Measurements from ENCODE around the gene PAQR4. TPM values are rescaled to one million over a fixed set of nuclear protein-coding genes. Genes with fewer than 3 reads are reported as not detected.
A peak's percentile ranks its signal among the peaks of the same experiment; 100 is the strongest.

PAQR4 gene
- polyA plus RNA-seq, 3 donors: 6.3 to 14.2 (median 8.9) TPM

DNA sequence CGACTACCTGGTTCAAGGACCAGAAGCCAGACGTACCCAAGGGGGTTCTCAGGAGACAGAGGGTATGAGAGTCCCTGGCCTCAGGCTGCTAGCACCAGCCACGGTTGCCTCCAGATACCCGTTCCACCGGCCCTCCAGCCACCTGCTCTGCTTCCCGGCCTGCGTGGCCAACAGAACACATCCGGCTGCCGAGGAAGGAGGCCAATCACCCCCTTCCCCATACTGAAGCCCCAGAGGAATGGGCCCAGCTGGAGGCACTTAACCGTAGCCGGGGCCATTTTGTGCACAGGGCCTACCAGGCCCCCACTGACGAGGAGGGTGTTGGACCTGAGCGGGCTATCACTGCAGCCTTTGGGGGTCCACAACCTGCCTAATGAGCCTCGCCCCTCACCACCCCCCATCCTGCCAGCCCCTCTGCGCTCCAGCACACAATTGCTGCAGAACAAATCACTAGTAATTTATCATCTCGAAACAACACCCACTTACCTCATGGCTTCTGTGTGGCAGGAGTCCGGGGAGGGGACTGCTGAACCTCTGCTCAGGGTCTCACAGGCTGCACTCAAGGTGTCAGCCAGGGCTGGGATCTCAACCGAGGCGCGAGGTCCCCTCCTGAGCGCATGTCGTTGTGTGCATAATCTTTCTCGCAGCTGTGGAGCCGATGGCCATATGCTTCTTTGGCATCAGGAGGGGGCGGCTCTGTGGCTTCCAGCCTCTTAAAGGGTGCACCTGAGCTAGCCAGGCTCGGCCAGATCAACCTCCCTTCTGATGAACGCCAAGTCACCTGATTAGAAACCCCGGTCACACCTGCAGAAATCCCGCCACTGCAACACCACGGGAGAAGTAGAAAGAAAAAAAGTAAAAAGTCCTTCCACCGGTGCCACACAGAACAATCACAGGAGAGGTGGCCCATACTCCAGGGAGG lies 15.2 kb upstream of the PAQR4 start:
- Mint-ChIP-seq H3K9me3 (peaks cover 0 to 2% (median 0%) of the 10 kb centered on the region in 7 donors), H3K4me3 (no peak overlapping the region), H3K4me1 (peaks cover 12% of the 10 kb centered on the region), H3K27me3 (ENCODE audit: low read depth in 3 of 3) (peaks cover under 1 to 11% (median 6%) of the 10 kb centered on the region in 3 donors), H3K27ac (no peak overlapping the region), H3K36me3 (peaks cover 5 to 7% of the 10 kb centered on the region in 2 donors)
- Histone ChIP-seq H3K27me3 (ENCODE audit: control insufficient read depth in 2 of 2, insufficient read depth in 2 of 2, low read length in 2 of 2) (no peaks in the 10 kb centered on the region), H3K4me3 (replicated peaks in 1 of 3; ENCODE audit: low read depth in 2 of 3, low read length in 3 of 3) (no peak overlapping the region), H3K36me3 (replicated peaks in 1 of 2; ENCODE audit: control insufficient read depth in 1 of 2, insufficient read depth in 2 of 2, low read length in 2 of 2) (peaks cover 4 to 6% of the 10 kb centered on the region in 2 donors), H2AFZ (ENCODE audit: insufficient read depth, low read depth, low read length, poor library complexity, severe bottlenecking) (no peak overlapping the region), H3K79me2 (ENCODE audit: insufficient read depth, low read length) (no peaks in the 10 kb centered on the region), H3K4me1 (ENCODE audit: control insufficient read depth in 1 of 2, insufficient read depth in 2 of 2, low read length in 2 of 2) (peaks cover 13 to 15% of the 10 kb centered on the region in 2 donors), H3K4me2 (replicated peaks; ENCODE audit: extremely low read depth, low read length, poor library complexity, severe bottlenecking) (no peak overlapping the region), H3K9ac (ENCODE audit: insufficient read depth, low read length, poor library complexity, severe bottlenecking) (no peak overlapping the region), H4K20me1 (ENCODE audit: insufficient read depth, low read length) (no peaks in the 10 kb centered on the region), H3K9me3 (replicated peaks in 1 of 2; ENCODE audit: control insufficient read depth in 1 of 2, insufficient read depth in 1 of 2, low read length in 2 of 2) (no peaks in the 10 kb centered on the region), H3K27ac (ENCODE audit: low read depth in 1 of 2, low read length in 2 of 2) (no peak overlapping the region)
- TF ChIP-seq CTCF (IDR thresholded peaks at IDR 0.05): no peak
- intact Hi-C loops (cut with micrococcal nuclease): no loop called here
- DNase-seq: no peak
- 86% methylated on average over 24 of the region's 31 CpGs for WGBS (ENCODE audit: insufficient coverage)

DNA sequence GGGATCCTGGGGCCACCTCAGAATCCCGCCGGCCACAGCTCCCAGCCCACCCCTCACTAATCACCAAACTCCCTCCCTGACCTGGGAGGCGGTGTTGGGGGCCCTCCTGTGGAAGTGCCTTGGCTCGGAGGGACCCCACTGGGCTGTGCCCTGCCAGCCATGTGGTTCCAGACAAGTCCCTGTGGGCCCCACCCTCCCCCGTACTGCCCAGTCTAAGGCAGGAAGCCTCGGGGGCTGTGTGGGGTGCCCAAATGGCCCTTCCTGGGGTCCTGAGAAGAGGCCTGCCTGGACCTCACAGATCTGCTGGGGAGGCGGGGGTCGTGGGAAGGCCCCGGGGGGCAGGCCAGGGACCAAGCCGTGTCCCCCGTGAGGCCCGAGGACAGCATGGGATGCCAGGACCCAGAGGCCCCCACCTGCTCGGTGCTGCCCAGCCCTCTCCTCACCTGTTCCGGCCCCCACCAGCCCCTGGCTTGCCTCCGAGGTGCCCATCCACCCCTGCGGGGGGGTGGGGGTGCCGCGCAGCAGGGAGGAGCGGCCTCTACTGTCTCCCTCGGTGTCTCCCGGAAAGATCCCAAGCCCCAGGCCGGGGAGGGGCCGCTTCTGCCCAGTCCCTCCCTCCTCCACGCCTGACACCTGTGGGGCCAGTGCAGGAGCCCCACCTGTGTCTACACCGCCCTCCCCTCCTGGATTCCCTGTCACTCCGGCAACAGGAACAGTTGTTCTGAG lies 14.3 kb upstream of the PAQR4 start:
- Histone ChIP-seq H3K9me3 (replicated peaks in 1 of 2; ENCODE audit: control insufficient read depth in 1 of 2, insufficient read depth in 1 of 2, low read length in 2 of 2) (no peaks in the 10 kb centered on the region), H3K4me1 (ENCODE audit: control insufficient read depth in 1 of 2, insufficient read depth in 2 of 2, low read length in 2 of 2) (peaks cover 13 to 15% of the 10 kb centered on the region in 2 donors), H4K20me1 (ENCODE audit: insufficient read depth, low read length) (no peaks in the 10 kb centered on the region), H3K9ac (ENCODE audit: insufficient read depth, low read length, poor library complexity, severe bottlenecking) (peak overlapping the region; percentile 15), H3K27me3 (ENCODE audit: control insufficient read depth in 2 of 2, insufficient read depth in 2 of 2, low read length in 2 of 2) (no peaks in the 10 kb centered on the region), H3K36me3 (replicated peaks in 1 of 2; ENCODE audit: control insufficient read depth in 1 of 2, insufficient read depth in 2 of 2, low read length in 2 of 2) (peaks cover 0 to 2% of the 10 kb centered on the region in 2 donors), H3K79me2 (ENCODE audit: insufficient read depth, low read length) (no peaks in the 10 kb centered on the region), H3K27ac (ENCODE audit: low read depth in 1 of 2, low read length in 2 of 2) (no peak overlapping the region), H3K4me2 (replicated peaks; ENCODE audit: extremely low read depth, low read length, poor library complexity, severe bottlenecking) (no peak overlapping the region), H2AFZ (ENCODE audit: insufficient read depth, low read depth, low read length, poor library complexity, severe bottlenecking) (peak overlapping the region; percentile 81), H3K4me3 (replicated peaks in 1 of 3; ENCODE audit: low read depth in 2 of 3, low read length in 3 of 3) (no peak overlapping the region)
- Mint-ChIP-seq H3K4me1 (peaks cover 12% of the 10 kb centered on the region), H3K4me3 (no peak overlapping the region), H3K27ac (no peak overlapping the region), H3K27me3 (ENCODE audit: low read depth in 3 of 3) (peaks cover 2 to 16% (median 11%) of the 10 kb centered on the region in 3 donors), H3K36me3 (no peaks in the 10 kb centered on the region), H3K9me3 (peaks cover 0 to 2% (median 0%) of the 10 kb centered on the region in 7 donors)
- intact Hi-C loops (cut with micrococcal nuclease): no loop called here
- no peak for TF ChIP-seq CTCF (IDR thresholded peaks at IDR 0.05)
- 77% methylated on average over 19 of the region's 26 CpGs for WGBS (ENCODE audit: insufficient coverage)
- no peak for DNase-seq
